GM12878 (cell line): ENCODE data around the gene LSM14B. TPM values are rescaled to one million over a fixed set of nuclear protein-coding genes. Genes with fewer than 3 reads are reported as not detected.

Source experiments
- ATAC-seq: fragments of 200-7000 bp; cut with Tn5 transposase; 3 replicates; pipeline ENCODE4 v1.9.1; 2020; ENCODE audit warnings: mild to moderate bottlenecking, moderate library complexity
- BruUV-seq: library from RNA; stranded (reverse); fragments of 400-500 nt; replicated peaks from 2 replicates; lab custom pipeline; 2021; lab: Mats Ljungman, UMichigan
- CTCF ChIA-PET: fragments of 300-600 bp; sonication (Branson Sonifier 250); formaldehyde crosslinking; extraction: SDS; loops from one replicate; lab custom pipeline; 2021; ENCODE audit warnings: inconsistent platforms; lab: Yijun Ruan, JAX
- POLR2A ChIA-PET: fragments of 350-600 bp; formaldehyde crosslinking; extraction: SDS; loops from one replicate; lab custom pipeline; 2021; ENCODE audit warnings: inconsistent platforms; lab: Charles Lee
- RAD21 ChIA-PET: fragments of 300-600 bp; sonication (Branson Sonifier 250); formaldehyde crosslinking; loops from one replicate; lab custom pipeline; 2023; ENCODE audit warnings: antibody characterized with exemption; ENCODE audit not compliant: unreplicated experiment; lab: Charles Lee
- SMC1A ChIA-PET: fragments of 300-600 bp; sonication (Branson Sonifier 250); formaldehyde crosslinking; loops from one replicate; lab custom pipeline; 2023; ENCODE audit not compliant: unreplicated experiment, uncharacterized antibody; lab: Charles Lee
- DNase-seq: peaks from one replicate; pipeline ENCODE4 v3.0.0-alpha.2; 2011; ENCODE audit warnings: low read depth, low spot score
- FAIRE-seq: peaks from 3 replicates; lab custom pipeline; 2011; peaks lifted over from hg19 to GRCh38; lab: Jason Lieb, UNC
- H2AFZ ChIP-seq: 2 replicates; pipeline ENCODE4 v1.6.0; 2011; ENCODE audit warnings: low read depth, low read length, control low read depth; ENCODE audit not compliant: control insufficient read depth
- H3K27ac ChIP-seq: 2 replicates; pipeline ENCODE4 v1.5.1; 2011; ENCODE audit warnings: control low read depth; ENCODE audit not compliant: control insufficient read depth, insufficient read depth
- H3K27me3 ChIP-seq, 2 experiments: replicated peaks in 1 of 2; 2 replicates each; pipeline versions ENCODE4 v1.6.0 to v1.6.1; 2011; ENCODE audit warnings: low read length in 1 of 2; ENCODE audit not compliant: control insufficient read depth in 2 of 2, insufficient read depth in 2 of 2
- H3K36me3 ChIP-seq, 2 experiments: 2 replicates each; pipeline ENCODE4 v1.5.1; 2011; ENCODE audit warnings: low read length in 1 of 2; ENCODE audit not compliant: control insufficient read depth in 2 of 2, insufficient read depth in 2 of 2
- H3K4me1 ChIP-seq: 2 replicates; pipeline ENCODE4 v1.6.1; 2011; ENCODE audit warnings: mild to moderate bottlenecking, low read length, moderate library complexity, mixed read lengths; ENCODE audit not compliant: control insufficient read depth, insufficient read depth
- H3K4me2 ChIP-seq: 2 replicates; pipeline ENCODE4 v1.6.0; 2011; ENCODE audit warnings: control low read depth; ENCODE audit not compliant: control insufficient read depth, insufficient read depth
- H3K4me3 ChIP-seq: fragments of 200-600 bp; sonication (generic); 2 replicates; pipeline ENCODE4 v1.5.1; 2016
- H3K79me2 ChIP-seq: 2 replicates; pipeline ENCODE4 v1.6.0; 2011; ENCODE audit warnings: low read length; ENCODE audit not compliant: control insufficient read depth, insufficient read depth
- H3K9ac ChIP-seq: 2 replicates; pipeline ENCODE4 v1.8.0; 2011; ENCODE audit warnings: low read length, control low read depth, mixed read lengths; ENCODE audit not compliant: control insufficient read depth, insufficient read depth
- H3K9me3 ChIP-seq: replicated peaks from 3 replicates; pipeline ENCODE4 v1.5.1; 2011; ENCODE audit warnings: mild to moderate bottlenecking, low read length; ENCODE audit not compliant: control insufficient read depth, insufficient read depth
- H4K20me1 ChIP-seq: 2 replicates; pipeline ENCODE4 v1.6.0; 2011; ENCODE audit not compliant: control insufficient read depth, insufficient read depth
- BCL3 ChIP-seq: IDR thresholded peaks from 2 replicates; pipeline ENCODE4 v1.6.1; 2011; ENCODE audit warnings: borderline replicate concordance, low read depth, mild to moderate bottlenecking, moderate library complexity, low read length; ENCODE audit not compliant: insufficient read depth, poor library complexity, severe bottlenecking
- CHD1 ChIP-seq: IDR thresholded peaks from 2 replicates; pipeline ENCODE4 v1.6.1; 2012; ENCODE audit warnings: low read depth, low read length, improper control_type of control experiment
- CREM ChIP-seq: IDR thresholded peaks from 2 replicates; pipeline ENCODE4 v1.6.1; 2014; ENCODE audit warnings: antibody characterized with exemption, low read depth
- GATAD2B ChIP-seq: fragments of 450-650 bp; conservative IDR thresholded peaks from 2 replicates; pipeline ENCODE4 v1.6.1; 2017; ENCODE audit warnings: low read depth, mild to moderate bottlenecking, moderate library complexity
- RB1 ChIP-seq: fragments of 450-650 bp; formaldehyde crosslinking; IDR thresholded peaks from 2 replicates; pipeline ENCODE4 v1.6.1; 2017; ENCODE audit warnings: mild to moderate bottlenecking, borderline replicate concordance
- SRF ChIP-seq, 2 experiments: IDR thresholded peaks; 2 replicates each; pipeline ENCODE4 v1.6.1; 2011; ENCODE audit warnings: low read depth in 2 of 2, low read length in 2 of 2, mild to moderate bottlenecking in 1 of 2, moderate library complexity in 1 of 2
- ZBTB4 ChIP-seq: fragments of 450-650 bp; formaldehyde crosslinking; IDR thresholded peaks from 2 replicates; pipeline ENCODE4 v1.4.0; 2022; ENCODE audit warnings: mild to moderate bottlenecking, moderate library complexity
- ZNF207 ChIP-seq: fragments of 450-650 bp; IDR thresholded peaks from 2 replicates; pipeline ENCODE4 v1.6.1; 2014; ENCODE audit warnings: antibody characterized with exemption, mild to moderate bottlenecking, borderline replicate concordance
- ZNF217 ChIP-seq: fragments of 450-650 bp; IDR thresholded peaks from 2 replicates; pipeline ENCODE4 v1.6.1; 2017; ENCODE audit warnings: antibody characterized with exemption, mild to moderate bottlenecking
- WGBS: methylation state at CpG from one replicate; pipeline ENCODE4 v1.1.6; 2016; ENCODE audit warnings: low lambda C conversion rate; ENCODE audit not compliant: insufficient replicate concordance, insufficient coverage; ENCODE audit errors: missing lambda C conversion rate; 5-methylcytosine and 5-hydroxymethylcytosine counted together
- in situ Hi-C: fragments of 300-500 bp; cut with MboI; formaldehyde crosslinking; loops from 9 replicates; pipeline ENCODE4 v1.14.3; 2018; ENCODE audit warnings: mixed read lengths
- intact Hi-C: fragments of 100-400 bp; cut with micrococcal nuclease; formaldehyde crosslinking; loops from one replicate; pipeline ENCODE4 v1.14.2; 2022; ENCODE audit not compliant: unreplicated experiment
- polyA plus RNA-seq, 11 experiments: library from polyadenylated mRNA; depleted of rRNA in 4 of 11; unstranded in 6 of 11; stranded (reverse) in 5 of 11; fragments of >200 nt; fragmentation: Nextera tagmentation in 4 of 11; fragmentation: Illumina TruSeq in 1 of 11; extraction: Ambion mirVana in 4 of 11; extraction: Trizol in 1 of 11; gene quantifications; 1 replicate in 1 of 11; 2 replicates in 10 of 11; pipeline versions ENCODE4 v1.2.1 to v1.2.3, GENCODE V29; 2011 to 2016; ENCODE audit warnings: inconsistent platforms in 2 of 11, missing spikeins in 2 of 11, low read depth in 1 of 11
- total RNA-seq, 4 experiments: library from RNA; depleted of rRNA in 3 of 4; stranded (reverse); fragments of >200 nt in 3 of 4; fragmentation: Illumina TruSeq in 1 of 4; extraction: Trizol in 1 of 4; gene quantifications; 2 replicates each; pipeline versions ENCODE4 v1.2.1 to v1.2.3, GENCODE V29; 2013 to 2021

Gene LSM14B
- total and polyA plus RNA-seq, 10 of the 15 experiments (the other 5 are each of a cell fraction or from before 2014, with no cell fraction given): 0.56 to 34.3 (median 15.6) TPM

- no peak for TF ChIP-seq BCL3
- TF ChIP-seq ZNF217: no peak
- peak; percentile 70 for TF ChIP-seq GATAD2B
- TF ChIP-seq ZNF207: peak; percentile 42; the same call in 1 of the 2 replicates
- no peak for TF ChIP-seq ZBTB4 (CRISPR knock-in tag)
Observed at GRCh38 chr20:62143957-62144825, 21.9 kb downstream of the LSM14B start (continued).

- ATAC-seq (no peak), DNase-seq (no peak), FAIRE-seq (no peak)
- no TSS peak for BruUV-seq
- POLR2A ChIA-PET: interaction anchor here (1.7 kb wide), 1 partner anchor 79 kb away, joined by 7 read pairs; the partner anchor contains the start of gene TAF4
- no peak overlapping the region for H3K4me3 ChIP-seq
- no peaks in the 10 kb centered on the region for H3K27me3 ChIP-seq
- H3K79me2 ChIP-seq: peaks cover 67% of the 10 kb centered on the region
- TF ChIP-seq SRF (IDR thresholded peaks at IDR 0.05; ENCODE audit: low read depth in 2 of 2, low read length in 2 of 2) (no peak), CHD1 (no peak), RB1 (no peak), CREM (no peak)
- TF ChIP-seq, all 136 proteins: peak for 0
- H3K9ac ChIP-seq: no peak overlapping the region
- in situ Hi-C loops: no loop called here
- H3K27ac ChIP-seq: no peak overlapping the region
- CTCF ChIA-PET: no interaction called here
- H4K20me1 ChIP-seq: peaks cover 7% of the 10 kb centered on the region
- intact Hi-C loops: no loop called here
- 98% methylated on average over 7 of the region's 7 CpGs for WGBS
- H2AFZ ChIP-seq: no peak overlapping the region
- peak overlapping the region; percentile 25 for H3K4me2 ChIP-seq
- H3K4me1 ChIP-seq: peaks cover 10% of the 10 kb centered on the region
- RAD21 ChIA-PET: no interaction called here
- no peaks in the 10 kb centered on the region; a peak in 1 of 4 replicates for H3K36me3 ChIP-seq
- no peaks in the 10 kb centered on the region for H3K9me3 ChIP-seq
- SMC1A ChIA-PET: interaction anchor here (0.7 kb wide), 1 partner anchor 110 kb away, joined by 4 read pairs; no protein-coding TSS in a partner anchor
Observed at GRCh38 chr20:62145688-62146018, 23.4 kb downstream of the LSM14B start.
